ENCODE results near the gene LDB1.

The LDB1 gene

GRCh38 chr10:102134416-102134815 lies 14.2 kb upstream of the LDB1 start:
- no peak for DNase-seq (ENCODE audit: low spot score)

- DNase-seq (ENCODE audit: low spot score): peak; percentile 43
Observed at GRCh38 chr10:102133373-102134195, 13.4 kb upstream of the LDB1 start.

GRCh38 chr10:102132563-102133372 lies 12.6 kb upstream of the LDB1 start, which contains the start of gene PPRC1:
Gene PPRC1, plus strand, starts transcription at chr10:102133040. Its CDS starts 29 bp downstream, at chr10:102133069.
- DNase-seq (ENCODE audit: low spot score): peak; percentile 97

GRCh38 chr10:102132193-102132562 lies 12.0 kb upstream of the LDB1 start:
- DNase-seq (ENCODE audit: low spot score): no peak

GRCh38 chr10:102131286-102132170 lies 11.4 kb upstream of the LDB1 start:
- DNase-seq (ENCODE audit: low spot score): no peak

- DNase-seq (ENCODE audit: low spot score): no peak
Observed at GRCh38 chr10:102123223-102123622, 3.1 kb upstream of the LDB1 start.

GRCh38 chr10:102122450-102122849 lies 2.3 kb upstream of the LDB1 start:
- DNase-seq (ENCODE audit: low spot score): no peak

- no peak for DNase-seq (ENCODE audit: low spot score)
Observed at GRCh38 chr10:102121739-102122372, 1.7 kb upstream of the LDB1 start.

- no peak for DNase-seq (ENCODE audit: low spot score)
Observed at GRCh38 chr10:102120991-102121738, 997 bp upstream of the LDB1 start.

GRCh38 chr10:102119417-102120141 lies 589 bp downstream of the LDB1 start:
- peak; percentile 72 for DNase-seq (ENCODE audit: low spot score)

GRCh38 chr10:102118867-102119266 lies 1.3 kb downstream of the LDB1 start:
- DNase-seq (ENCODE audit: low spot score): no peak

- peak; percentile 55 for DNase-seq (ENCODE audit: low spot score)
Observed at GRCh38 chr10:102117391-102118159, 2.6 kb downstream of the LDB1 start.

GRCh38 chr10:102116656-102117055 lies 3.5 kb downstream of the LDB1 start:
- DNase-seq (ENCODE audit: low spot score): no peak

GRCh38 chr10:102115775-102116174 lies 4.4 kb downstream of the LDB1 start:
- DNase-seq (ENCODE audit: low spot score): no peak

GRCh38 chr10:102114861-102115618 lies 5.1 kb downstream of the LDB1 start:
- peak; percentile 81 for DNase-seq (ENCODE audit: low spot score)

GRCh38 chr10:102113956-102114857 lies 6.0 kb downstream of the LDB1 start:
- DNase-seq (ENCODE audit: low spot score): no peak

GRCh38 chr10:102113261-102113955 lies 6.8 kb downstream of the LDB1 start:
- no peak for DNase-seq (ENCODE audit: low spot score)

Data from CD4-positive, alpha-beta T cell treated with Interleukin-15 for 4 hours (primary cell).